Measurements from ENCODE around the gene VEZF1.

VEZF1 gene

GRCh38 chr17:58006924-58007780 lies 19.1 kb upstream of the VEZF1 start, which contains the start of gene SRSF1:
Gene SRSF1, minus strand, starts transcription at chr17:58007246. Its CDS starts 109 bp downstream, at chr17:58007137.
- H3K27ac ChIP-seq (replicated peaks): peak within 1 kb of the TSS; percentile 100
- H3K4me3 ChIP-seq (replicated peaks; ENCODE audit: insufficient read depth, low read length): peak within 1 kb of the TSS; percentile 80
- peak; percentile 49; the same call in 1 of the 2 replicates for TF ChIP-seq SPI1 (IDR thresholded peaks at IDR 0.05; ENCODE audit: borderline replicate concordance, low read depth)
- TF ChIP-seq POLR2AphosphoS5 (IDR thresholded peaks at IDR 0.05; ENCODE audit: low read depth): peak; percentile 98
- TF ChIP-seq REST (IDR thresholded peaks at IDR 0.05; ENCODE audit: insufficient replicate concordance, low read depth): peak; percentile 74
- no peak for TF ChIP-seq GABPA (IDR thresholded peaks at IDR 0.05; ENCODE audit: low read depth)
- no peak for TF ChIP-seq CTCF (IDR thresholded peaks at IDR 0.05; ENCODE audit: insufficient read depth, low read length)
- no peaks in the 10 kb centered on the region for H3K27me3 ChIP-seq (ENCODE audit: insufficient read depth, poor library complexity, severe bottlenecking)
- peak; percentile 98 to 99 for DNase-seq (ENCODE audit: low read depth in 1 of 2, low spot score in 1 of 2)

GRCh38 chr17:58006560-58006923 lies 18.5 kb upstream of the VEZF1 start:
- peak overlapping the region; percentile 80 for H3K4me3 ChIP-seq (replicated peaks; ENCODE audit: insufficient read depth, low read length)
- TF ChIP-seq SPI1 (IDR thresholded peaks at IDR 0.05; ENCODE audit: borderline replicate concordance, low read depth) (no peak), REST (IDR thresholded peaks at IDR 0.05; ENCODE audit: insufficient replicate concordance, low read depth) (no peak), CTCF (IDR thresholded peaks at IDR 0.05; ENCODE audit: insufficient read depth, low read length) (no peak), GABPA (IDR thresholded peaks at IDR 0.05; ENCODE audit: low read depth) (no peak), POLR2AphosphoS5 (IDR thresholded peaks at IDR 0.05; ENCODE audit: low read depth) (no peak)
- peak overlapping the region; percentile 100 for H3K27ac ChIP-seq (replicated peaks)
- no peaks in the 10 kb centered on the region for H3K27me3 ChIP-seq (ENCODE audit: insufficient read depth, poor library complexity, severe bottlenecking)
- peak in 1 of 2 experiments; percentile 70 for DNase-seq (ENCODE audit: low read depth in 1 of 2, low spot score in 1 of 2)

- TF ChIP-seq POLR2AphosphoS5 (IDR thresholded peaks at IDR 0.05; ENCODE audit: low read depth) (no peak), SPI1 (IDR thresholded peaks at IDR 0.05; ENCODE audit: borderline replicate concordance, low read depth) (no peak), CTCF (IDR thresholded peaks at IDR 0.05; ENCODE audit: insufficient read depth, low read length) (no peak), REST (IDR thresholded peaks at IDR 0.05; ENCODE audit: insufficient replicate concordance, low read depth) (no peak), GABPA (IDR thresholded peaks at IDR 0.05; ENCODE audit: low read depth) (no peak)
- H3K27me3 ChIP-seq (ENCODE audit: insufficient read depth, poor library complexity, severe bottlenecking): no peaks in the 10 kb centered on the region
- peak overlapping the region; percentile 80 for H3K4me3 ChIP-seq (replicated peaks; ENCODE audit: insufficient read depth, low read length)
- DNase-seq (ENCODE audit: low read depth in 1 of 2, low spot score in 1 of 2): no peak
- peak overlapping the region; percentile 100 for H3K27ac ChIP-seq (replicated peaks)
These were observed 17.9 kb upstream of the VEZF1 start for GRCh38 chr17:58005728-58006559.
